HG03520 (cell line): ENCODE data around the gene MYOM1.

ENCODE experiments used
- ATAC-seq: cut with Tn5 transposase; IDR thresholded peaks from one replicate; pipeline ENCODE4 v1.9.1; 2021; ENCODE audit warnings: mild to moderate bottlenecking, moderate library complexity; ENCODE audit not compliant: unreplicated experiment

The MYOM1 gene

DNA sequence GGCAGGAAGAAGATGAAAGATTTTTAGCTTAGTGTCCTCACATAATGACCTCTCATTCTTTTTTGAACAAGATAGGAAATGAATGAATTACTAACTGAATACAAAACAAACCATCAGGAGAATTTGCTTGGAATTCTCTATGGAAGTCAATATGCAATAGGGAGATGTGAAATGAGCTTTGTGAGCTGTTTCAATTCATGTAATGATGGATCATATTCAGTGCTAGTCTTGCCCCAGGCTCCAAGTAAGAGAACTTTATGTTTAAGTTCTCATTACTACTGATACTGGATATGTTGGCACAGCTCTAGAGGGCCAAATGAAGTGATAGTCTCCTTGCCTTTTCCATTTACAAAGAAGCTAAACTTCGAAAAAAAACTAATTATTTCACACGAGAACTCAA is 29.2 kb downstream of the MYOM1 start:
- ATAC-seq, result no peak

DNA sequence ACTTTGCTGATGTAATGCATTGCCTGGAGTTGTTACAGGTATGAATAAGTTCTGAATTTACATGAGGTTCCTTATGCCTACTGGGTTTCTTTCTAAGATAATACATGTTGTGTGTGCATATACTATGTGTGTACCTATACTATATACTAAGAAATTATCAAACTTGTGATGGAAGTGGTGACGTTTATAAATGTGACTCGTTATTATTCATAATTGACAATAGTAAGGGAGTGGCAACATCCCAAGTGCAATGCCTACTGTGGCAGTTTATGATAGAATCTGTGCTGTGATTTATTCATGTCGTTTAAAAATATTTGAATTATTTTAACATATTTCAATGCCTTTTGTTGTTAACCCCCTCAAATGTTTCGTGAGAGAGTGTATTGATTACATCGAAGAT is 29.9 kb downstream of the MYOM1 start:
- ATAC-seq, result no peak

DNA sequence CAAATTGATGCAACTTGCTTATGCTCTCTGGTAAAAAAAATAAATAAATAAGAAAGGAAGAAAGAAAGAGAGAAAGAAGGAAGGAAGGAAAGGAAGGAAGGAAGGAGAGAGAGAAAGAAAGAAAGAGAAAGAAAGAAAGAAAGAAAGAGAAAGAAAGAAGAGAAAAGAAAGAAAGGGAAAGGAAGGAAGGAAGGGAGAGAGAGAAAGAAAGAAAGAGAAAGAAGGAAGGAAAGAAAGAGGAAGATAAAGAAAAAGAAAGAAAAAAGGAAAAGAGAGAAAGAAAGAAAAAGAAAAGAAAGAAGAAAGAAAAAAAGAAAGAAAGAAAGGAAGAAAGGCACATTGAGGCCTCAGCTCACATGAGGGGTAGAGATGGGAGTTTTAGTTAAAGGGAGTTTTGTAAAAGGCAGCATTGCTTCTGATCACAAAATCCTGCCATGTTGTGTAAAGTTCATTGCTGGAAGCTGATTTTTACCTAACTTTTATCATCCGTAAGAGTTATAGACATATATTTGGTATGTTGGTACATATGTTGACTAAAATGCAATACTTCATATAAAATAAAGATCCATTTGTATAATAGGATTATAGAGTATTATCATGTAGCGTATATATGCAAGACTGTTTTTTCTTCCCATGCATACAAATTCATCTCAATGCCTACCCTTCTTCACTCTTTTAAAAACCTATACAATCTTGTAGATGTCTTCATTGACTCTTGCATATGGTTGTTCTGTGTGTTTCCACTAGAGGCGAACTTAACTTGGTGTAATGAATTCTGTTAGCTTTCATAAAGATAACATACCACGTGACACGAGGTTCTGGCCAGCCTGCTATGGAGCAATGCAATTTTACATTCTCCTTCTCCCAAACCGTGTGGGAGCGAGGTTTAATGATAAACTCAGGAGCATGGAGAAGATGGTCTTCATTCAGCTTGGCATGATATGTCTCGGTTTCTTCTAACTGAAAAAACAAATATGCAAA is 32.8 kb downstream of the MYOM1 start:
- no peak for ATAC-seq

DNA sequence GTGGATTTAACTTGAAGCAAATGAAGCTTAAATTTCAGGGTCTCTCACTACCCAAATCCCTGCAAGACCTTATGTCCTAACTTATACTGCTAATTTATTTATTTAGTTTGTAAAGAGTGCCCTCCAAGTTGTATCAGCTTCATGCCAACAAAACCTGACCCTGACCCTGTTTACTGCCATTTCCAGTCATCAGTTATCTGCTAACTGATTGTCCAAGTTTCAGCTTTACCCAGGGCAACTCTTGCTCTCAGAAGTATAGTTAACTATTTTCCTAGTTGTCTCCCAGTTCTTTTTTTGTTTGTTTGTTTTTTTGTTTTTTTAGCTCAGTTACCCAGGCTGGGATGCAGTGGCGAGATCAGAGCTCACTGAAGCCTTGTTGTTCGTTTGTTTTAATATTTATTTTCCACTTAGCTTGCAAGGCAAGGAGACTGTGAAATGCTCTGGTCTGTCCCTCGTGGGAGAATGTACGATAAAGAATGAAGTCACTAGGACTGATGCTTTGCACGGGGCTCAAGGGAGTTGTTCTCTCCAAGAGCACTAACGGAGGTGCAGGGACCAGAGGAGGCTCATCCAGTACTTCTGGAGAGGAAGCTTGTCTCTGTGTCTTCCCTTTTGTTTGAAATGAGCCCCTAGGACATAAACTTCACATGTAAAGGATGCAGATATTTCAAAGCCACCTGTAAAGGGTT is 35.3 kb downstream of the MYOM1 start:
- ATAC-seq, result no peak

DNA sequence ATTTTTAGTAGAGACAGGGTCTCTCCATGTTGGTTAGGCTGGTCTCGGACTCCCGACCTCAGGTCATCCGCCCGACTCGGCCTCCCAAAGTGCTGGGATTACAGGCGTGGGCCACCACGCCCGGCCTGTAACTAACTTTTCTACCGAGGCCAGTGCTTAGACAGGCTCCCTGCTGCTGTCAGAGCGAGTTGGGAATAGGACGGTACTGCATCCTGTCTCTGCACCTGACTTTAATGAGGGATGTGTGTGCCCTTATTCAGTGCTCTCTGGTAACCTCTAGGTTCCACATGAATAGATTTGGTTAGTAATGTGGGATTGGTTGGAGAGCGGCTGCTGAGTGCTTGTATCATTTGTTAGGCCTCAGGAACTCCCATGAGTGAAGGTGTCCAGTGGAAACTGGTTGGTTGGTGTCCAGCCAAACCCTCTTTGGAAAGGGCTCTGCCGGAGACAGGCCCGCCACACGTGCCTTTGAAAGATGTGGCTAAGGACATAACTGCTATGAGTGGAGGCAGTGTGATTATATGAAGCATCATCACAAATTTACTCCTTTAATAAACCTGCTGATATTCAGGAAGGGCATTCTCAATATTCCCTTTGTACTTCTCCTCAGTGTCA is 36.6 kb downstream of the MYOM1 start:
- ATAC-seq, result no peak

DNA sequence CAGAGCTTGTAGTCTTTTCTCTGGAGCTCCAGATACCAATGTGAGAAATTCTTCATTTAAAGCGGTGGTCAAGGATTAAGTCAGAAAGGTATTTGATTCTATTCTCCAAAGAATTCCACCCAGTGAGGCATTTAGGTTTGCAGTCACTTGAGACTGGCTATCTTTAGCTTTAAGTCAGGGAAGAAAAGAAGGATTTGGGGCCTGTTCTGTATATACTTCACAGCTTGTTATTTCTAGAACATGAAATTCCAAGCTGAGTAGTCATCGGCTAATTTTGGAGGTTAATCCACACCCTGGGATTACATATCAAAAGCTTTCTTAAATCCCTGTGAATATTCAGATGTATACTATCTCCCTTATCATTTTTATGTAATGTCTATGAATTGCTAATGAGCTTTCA is 39.4 kb downstream of the MYOM1 start:
- no peak for ATAC-seq

DNA sequence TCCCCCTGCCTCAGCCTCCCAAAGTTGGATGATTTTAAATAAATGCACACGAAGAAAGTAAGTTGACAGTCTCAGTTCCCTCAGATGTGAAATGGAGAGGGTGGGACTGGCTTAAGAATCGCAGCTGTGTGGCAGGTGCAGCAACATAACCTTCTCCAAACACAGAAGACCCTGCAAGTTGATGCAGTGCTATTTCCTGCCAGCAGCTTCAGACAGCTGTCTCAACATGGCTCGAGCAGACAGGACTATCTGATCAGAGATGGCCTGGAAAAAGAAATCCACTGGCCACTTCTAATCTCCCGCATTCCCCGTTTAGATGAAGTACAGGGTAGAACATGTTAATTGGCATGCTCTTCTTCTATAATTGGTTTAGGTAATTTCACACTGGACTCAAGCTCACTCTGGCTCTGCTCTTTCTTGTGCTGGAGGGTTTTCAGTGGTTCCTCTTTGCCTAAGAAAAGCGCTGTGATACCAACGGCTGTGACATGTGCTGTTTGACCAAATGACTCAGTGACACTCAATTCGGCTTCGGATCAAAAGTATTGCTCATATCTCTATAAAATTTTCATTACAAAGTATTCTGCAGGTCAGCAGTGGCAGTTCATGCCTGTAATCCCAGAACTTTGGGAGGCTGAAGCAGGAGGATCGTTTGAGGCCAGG is 40.2 kb downstream of the MYOM1 start:
- no peak for ATAC-seq

DNA sequence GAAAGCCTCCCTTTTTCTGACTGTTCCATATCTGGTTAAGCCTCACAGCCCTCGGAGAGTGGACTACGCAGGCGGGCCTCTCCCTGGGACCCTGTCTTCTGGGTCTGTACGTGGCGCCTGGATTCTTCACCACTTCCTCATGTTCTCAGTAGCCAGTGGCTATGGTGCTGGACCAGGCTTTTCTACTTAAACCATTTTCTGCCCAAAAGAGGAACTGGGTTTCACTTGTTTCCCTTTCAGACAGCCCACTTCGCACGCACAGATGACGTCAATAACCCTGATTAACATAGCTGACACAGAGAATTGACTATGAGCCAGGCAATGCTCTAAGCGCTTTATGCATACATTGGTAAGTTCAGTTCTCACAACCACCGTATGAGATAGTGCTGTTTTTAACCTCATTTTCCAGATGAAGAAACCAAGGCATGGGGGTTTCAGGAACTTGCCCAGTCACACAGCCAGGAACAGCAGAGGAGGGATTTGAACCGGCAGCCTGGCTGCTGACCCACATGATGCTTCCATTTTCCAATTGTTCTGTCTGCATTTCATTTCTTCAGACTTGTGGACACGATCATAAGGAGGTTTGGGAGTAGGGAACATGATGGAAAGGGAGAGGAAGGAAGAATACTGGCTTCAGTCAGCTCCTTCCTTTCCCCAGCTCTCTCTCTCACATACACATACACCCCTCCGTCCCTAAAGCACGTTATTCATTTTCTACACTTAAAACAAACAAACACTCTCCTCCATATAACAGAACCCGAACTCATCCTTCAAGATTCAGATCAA is 41.7 kb downstream of the MYOM1 start:
- ATAC-seq, result peak; percentile 94

DNA sequence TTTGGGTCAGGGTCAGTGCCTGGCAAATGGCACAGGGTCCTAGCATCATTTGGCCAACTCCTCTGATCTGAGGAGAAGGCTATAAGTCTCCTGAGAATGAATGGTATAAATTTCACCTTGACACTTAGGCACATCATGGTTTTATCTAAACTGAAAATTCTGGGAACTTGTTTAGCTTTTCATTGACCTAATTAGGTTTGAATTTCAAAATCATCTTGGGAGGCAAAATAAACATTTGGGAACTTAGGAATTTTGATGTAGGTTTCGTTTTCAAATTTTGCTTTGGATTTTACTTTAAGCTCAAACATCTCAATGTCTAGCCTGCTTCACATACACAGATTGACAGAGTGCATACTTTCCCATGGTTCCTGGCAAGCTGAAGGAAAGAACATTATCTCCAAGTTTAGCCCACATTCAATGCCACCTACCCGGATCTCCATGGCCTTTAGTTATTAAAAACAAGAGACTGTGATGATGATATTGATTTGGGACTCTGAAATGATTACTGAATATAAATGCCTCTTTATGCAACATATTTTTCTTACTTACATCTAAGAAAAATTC is 44.5 kb downstream of the MYOM1 start:
- no peak for ATAC-seq

DNA sequence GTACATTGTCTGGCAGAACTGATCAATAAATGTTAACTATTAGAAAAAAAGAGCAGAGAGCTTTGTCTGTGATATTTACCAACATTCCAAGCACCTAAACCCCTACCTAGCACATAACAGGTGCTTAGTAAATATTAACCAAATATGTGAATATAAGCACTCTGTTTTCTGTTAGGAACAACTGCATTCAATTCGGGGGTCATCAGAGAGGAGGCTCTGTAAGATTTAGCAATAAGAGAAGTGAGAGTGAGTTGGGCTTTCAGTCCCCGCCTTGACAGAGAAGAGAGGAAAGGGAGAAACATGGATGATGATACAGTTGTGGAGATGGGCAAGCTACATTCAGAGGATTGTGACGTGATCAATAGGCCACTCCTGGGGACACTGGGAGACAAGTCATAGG is 47.7 kb downstream of the MYOM1 start:
- no peak for ATAC-seq

DNA sequence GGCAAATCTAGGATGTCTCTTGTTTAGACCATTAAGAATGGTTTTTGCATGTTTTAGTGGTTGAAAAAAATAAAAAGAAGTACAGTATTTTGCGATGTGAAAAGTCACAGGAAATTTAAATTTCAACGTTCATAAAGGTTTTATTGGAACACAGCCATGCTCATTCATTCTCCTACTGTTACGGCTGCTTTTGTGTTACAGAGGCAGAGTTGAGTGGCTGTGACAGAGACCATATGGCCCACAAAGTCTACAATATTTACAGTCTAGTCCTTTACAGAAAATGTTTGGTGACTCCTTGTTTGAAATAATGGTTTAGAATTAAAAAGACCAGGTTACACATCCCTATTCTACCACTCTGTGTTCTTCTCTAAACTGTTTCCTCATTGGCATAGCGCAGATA is 48.1 kb downstream of the MYOM1 start:
- no peak for ATAC-seq

DNA sequence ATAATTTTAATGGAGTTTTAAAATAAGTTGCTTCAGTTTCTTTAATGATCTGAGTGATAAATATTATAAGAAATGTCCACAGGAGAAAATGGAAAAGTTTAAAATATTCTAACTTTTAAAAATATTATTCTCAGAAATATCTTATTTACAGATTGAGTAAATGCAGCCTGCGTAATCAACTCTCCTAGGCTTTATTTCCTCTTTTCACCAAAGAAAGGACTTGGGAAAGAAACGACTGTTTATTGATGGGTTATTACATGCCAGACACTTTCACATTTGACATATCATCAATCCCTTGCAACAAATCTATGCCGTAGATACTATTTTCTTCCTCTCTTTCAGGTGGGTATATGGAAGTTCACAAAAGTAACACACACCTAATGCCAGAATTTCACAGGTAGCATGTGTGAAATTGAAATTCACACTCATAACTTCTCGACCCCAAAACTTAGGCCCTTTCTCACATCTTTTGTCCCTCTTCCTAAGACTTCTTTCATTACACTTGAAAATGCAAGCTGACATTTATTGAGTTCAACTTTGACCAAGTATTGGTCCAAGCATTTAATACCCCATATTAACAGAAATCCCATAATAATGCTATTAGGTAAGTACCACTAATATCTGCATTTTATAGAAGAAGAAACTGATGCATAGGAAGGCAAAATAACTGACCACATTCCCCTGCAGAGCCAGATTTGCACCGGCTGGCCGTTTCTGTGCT is 49.2 kb downstream of the MYOM1 start:
- ATAC-seq, result no peak

DNA sequence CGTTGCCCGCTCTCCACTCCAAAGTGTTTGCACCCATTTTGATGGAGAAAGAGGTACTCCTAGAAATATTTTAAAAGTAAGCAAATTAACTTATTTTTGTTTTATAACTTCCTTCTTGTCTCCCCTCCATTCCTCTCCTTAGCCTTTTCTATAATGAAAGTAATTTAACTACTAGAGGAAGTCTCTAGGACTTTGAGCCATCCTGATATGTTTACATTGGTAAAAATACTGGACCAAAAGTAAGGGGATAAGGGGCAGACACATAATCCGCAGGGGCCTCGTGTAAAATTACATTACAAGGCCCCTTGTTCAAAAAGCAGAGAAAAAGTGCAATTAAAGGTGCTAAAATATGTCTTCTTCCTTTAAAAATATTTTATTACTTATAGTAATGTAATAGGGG is 55.4 kb downstream of the MYOM1 start:
- no peak for ATAC-seq

DNA sequence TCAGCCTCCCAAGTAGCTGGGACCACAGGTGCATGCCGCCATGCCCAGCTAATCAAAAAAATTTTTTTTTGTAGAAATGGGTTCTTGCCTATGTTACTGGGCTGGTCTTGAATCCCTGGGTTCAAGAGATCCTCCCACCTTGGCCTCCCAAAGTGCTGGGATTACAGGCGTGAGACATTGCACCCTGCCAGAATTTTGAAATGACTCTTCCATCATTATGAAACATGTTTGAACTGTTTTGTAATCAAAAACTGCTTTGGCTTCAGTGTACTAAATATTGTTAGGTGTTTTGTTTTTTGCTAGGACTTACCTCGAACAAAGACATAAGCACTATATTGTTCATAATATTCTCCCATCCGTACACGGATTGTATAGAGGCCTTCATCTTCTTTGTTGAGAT is 55.8 kb downstream of the MYOM1 start:
- no peak for ATAC-seq

DNA sequence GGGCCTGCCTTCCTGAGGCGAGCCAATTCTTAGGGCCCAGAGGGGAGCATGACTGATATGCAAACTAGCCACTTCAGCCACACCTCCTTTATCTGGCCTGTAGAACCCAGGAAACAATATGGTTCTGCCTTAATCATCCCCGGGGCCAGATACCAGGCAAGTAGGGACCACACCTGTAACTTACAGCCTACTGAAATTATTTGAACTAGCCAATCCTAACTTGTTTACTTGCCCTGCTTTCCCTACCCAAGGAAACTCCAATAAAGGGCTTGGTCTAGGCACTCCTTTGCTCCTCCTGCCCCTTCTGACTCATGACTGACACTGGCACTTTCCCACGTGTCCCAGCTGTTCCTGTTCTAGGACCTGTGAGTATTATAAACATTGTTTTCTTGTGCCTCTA is 57.6 kb downstream of the MYOM1 start:
- ATAC-seq, result no peak

DNA sequence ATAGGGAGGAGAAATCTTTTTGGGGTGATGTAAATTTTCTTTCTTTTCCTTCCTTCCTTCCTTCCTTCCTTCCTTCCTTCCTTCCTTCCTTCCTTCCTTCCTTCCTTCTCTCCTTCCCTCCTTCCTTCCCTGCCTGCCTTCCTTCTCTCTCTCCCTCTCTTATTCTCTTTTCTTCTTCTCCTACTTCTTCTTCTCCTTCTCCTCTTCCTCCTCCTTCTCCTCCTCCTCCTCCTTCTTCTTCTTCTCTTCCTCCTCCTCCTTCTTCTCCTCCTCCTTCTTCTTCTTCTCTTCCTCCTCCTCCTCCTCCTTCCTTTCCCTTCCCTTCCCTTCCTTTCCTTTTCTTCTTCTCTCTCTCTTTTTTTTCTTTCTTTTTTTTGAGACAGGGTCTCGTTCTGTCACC is 59.9 kb downstream of the MYOM1 start:
- no peak for ATAC-seq

DNA sequence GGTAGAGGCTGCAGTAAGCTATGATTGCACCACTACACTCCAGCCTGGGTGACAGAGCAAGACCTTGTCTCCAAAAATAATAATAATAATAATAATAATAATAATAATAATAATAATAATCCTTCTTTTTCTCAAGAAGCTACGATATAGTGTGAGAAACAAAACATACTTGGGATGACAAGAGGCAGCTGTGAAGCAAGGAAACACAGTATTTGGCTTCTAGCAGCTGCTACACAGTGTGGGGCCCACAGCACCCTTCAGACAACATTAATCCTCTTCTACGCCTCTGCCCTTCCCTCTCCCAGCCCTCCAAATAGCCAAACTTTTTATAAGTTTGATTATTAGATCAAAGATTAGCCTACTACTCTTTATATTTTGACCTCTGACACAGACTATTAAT is 62.2 kb downstream of the MYOM1 start:
- ATAC-seq, result no peak

DNA sequence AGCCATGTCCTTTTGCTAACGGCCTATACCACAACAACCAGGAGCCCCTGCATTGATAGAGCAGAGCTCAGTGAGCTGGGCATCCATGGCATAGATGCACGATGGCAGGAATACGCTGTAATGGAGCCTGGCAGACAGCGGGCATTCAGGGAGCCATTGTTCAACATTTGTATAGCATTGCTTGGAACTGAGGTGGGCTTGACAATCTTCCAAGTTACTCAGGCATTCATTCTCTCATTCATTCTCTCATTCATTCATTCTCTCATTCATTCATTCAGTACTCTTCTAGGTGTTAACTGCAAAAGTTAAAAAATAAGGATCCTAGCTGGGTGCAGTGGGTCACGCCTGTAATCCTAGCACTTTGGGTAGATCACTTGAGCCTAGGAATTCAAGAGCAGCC is 62.7 kb downstream of the MYOM1 start:
- ATAC-seq, result no peak

DNA sequence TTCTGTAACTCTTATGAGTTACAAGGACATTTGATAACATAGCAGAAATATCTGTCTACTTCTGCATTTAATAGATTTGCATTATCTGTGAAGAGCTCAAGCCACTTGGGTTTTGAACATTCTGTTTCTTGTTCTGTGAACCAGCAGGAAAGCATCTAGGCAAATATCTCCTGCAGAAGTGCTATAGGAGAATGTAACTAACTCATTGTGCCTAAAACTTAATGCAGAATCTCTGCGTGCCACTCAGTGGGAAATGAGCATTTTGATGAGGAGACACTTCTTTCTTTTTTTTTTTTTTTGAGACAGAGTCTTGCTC is 63.5 kb downstream of the MYOM1 start:
- no peak for ATAC-seq

DNA sequence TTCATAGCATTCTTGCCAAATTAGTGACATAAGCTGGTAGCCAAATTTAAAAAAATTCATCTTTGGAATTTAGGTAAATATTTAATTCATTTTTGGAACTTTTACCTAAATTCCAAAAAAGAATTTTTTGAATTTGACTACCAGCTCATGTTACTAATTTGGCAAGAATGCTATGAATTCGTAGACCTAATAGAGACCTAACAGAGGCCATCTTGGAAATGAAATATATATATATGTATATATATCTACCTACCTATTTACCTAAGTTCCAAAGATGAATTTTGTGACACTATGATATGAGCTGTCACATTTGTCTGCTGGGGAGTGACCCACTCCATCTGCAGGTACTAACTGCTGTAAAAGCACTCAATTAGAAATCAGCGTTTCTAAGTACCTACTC is 65.6 kb downstream of the MYOM1 start:
- ATAC-seq, result no peak
